GM21737 (cell line): ENCODE measurements around the gene GABARAP.
A peak's percentile ranks its signal among the peaks of the same experiment; 100 is the strongest.

Experiments used
- ATAC-seq: cut with Tn5 transposase; IDR thresholded peaks from one replicate; pipeline ENCODE4 v1.9.1; 2021; ENCODE audit warnings: mild to moderate bottlenecking, moderate library complexity; ENCODE audit not compliant: unreplicated experiment

Gene GABARAP

GRCh38 chr17:7241783-7242716 lies at the start of gene GABARAP:
Gene GABARAP (minus strand): TSS chr17:7242449. CDS start chr17:7242330, 119 bp downstream.
- peak; percentile 25 for ATAC-seq

- no peak for ATAC-seq
These were observed 48.4 kb upstream of the GABARAP start for GRCh38 chr17:7290685-7291084.

- ATAC-seq = no peak
These were observed 47.9 kb upstream of the GABARAP start for GRCh38 chr17:7290166-7290565.

GRCh38 chr17:7289256-7290032 lies 47.2 kb upstream of the GABARAP start:
- no peak for ATAC-seq

- ATAC-seq = no peak
These were observed 43.4 kb upstream of the GABARAP start for GRCh38 chr17:7285679-7286078.

GRCh38 chr17:7284911-7285310 lies 42.7 kb upstream of the GABARAP start:
- no peak for ATAC-seq

- ATAC-seq = no peak
These were observed 41.4 kb upstream of the GABARAP start for GRCh38 chr17:7283471-7284216.

- no peak for ATAC-seq
These were observed 40.6 kb upstream of the GABARAP start for GRCh38 chr17:7282752-7283321.

- ATAC-seq = no peak
These were observed 39.9 kb upstream of the GABARAP start for GRCh38 chr17:7281953-7282751.

- peak; percentile 48 for ATAC-seq
These were observed 39.1 kb upstream of the GABARAP start, which contains the start of gene SLC2A4 for GRCh38 chr17:7281074-7281952. Gene SLC2A4 (plus strand): TSS chr17:7281718. CDS start chr17:7281935, 217 bp downstream.

- ATAC-seq = peak; percentile 63
These were observed 38.3 kb upstream of the GABARAP start for GRCh38 chr17:7280519-7281073.

GRCh38 chr17:7279448-7279847 lies 37.2 kb upstream of the GABARAP start:
- no peak for ATAC-seq

- no peak for ATAC-seq
These were observed 24.5 kb upstream of the GABARAP start for GRCh38 chr17:7266784-7267183.

GRCh38 chr17:7263801-7264078 lies 21.5 kb upstream of the GABARAP start:
- no peak for ATAC-seq

- ATAC-seq = no peak
These were observed 20.9 kb upstream of the GABARAP start for GRCh38 chr17:7262935-7263800.

GRCh38 chr17:7262192-7262934 lies 20.1 kb upstream of the GABARAP start, which contains the start of gene CLDN7:
Gene CLDN7 (minus strand): TSS chr17:7262478. CDS start chr17:7262043, 435 bp downstream.
- ATAC-seq = no peak
